ENCODE measurements around the gene DNAAF9.

DNAAF9 gene

DNA sequence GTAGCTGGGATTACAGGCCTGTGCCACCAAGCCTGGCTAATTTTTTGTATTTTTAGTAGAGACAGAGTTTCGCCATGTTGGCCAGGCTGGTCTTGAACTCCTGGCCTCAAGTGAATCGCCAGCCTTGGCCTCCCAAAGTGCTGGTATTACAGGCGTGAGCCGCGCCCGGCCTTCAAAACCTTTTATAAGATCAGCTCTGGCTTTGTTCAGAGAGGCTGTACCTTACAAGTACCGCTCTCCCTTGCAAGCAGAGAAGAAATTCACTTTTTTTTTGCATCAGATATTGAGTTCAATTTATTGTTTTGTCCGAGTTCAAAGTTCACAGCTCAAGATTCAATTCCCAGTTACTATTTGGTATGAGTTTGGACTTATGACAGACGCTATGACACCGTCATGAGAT, 1.9 kb upstream of the DNAAF9 start:
- no peak for DNase-seq

GRCh38 chr20:3407771-3408637, 535 bp upstream of the DNAAF9 start:
- DNase-seq = peak; percentile 59

- DNase-seq = no peak
These were observed 909 bp downstream of the DNAAF9 start for GRCh38 chr20:3406481-3407039.

DNA sequence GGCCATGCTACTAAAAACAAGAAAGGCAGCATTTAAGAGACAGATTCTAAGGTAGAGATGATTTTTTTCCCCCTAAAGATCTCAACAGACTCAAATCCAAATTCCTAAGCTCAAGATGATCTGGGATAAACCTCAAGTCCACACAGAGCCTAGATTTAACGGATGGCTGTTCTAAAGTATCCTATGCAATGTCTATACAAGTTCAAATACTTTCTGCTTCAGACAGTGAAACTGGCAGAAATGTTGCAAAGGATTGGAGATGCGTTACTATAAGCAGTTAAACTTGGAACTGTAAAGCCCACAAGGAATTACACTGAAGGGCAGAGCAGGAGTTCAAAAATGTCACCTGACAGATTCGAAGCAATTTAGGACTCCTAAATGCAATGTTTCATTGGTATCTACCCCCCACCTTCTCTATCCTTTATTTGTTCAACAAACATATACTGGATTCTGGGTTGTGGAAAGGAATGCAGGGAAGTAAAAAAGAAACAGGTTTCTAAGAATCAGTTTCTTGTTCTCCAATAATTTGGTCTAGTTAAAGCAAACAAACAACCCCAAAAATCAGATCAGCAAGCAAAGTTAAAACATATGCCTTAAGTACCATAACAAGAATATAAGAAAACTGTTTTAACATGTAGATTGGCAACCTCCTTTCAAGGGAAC, 1.6 kb downstream of the DNAAF9 start:
- no peak for DNase-seq

GRCh38 chr20:3405139-3405538, 2.3 kb downstream of the DNAAF9 start:
- DNase-seq = no peak

DNA sequence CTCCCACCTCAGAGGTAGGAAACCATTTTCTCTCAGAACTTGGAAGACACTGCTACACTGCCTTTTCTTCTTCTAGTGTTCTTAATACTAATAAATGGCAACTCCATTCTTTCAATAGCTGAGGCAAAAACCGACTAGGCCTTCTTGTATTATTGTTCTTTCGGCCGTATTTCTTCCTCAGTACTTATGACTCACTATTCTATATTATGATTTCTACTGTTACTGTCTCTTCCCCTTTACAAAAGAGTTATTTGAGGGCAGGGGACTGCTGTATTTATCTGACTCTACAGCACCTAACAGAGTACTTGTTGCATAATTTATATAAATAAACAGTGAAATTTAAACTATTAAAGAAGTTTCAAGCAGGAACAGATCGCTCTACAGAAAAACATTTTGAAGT, 3.1 kb downstream of the DNAAF9 start:
- no peak for DNase-seq

DNA sequence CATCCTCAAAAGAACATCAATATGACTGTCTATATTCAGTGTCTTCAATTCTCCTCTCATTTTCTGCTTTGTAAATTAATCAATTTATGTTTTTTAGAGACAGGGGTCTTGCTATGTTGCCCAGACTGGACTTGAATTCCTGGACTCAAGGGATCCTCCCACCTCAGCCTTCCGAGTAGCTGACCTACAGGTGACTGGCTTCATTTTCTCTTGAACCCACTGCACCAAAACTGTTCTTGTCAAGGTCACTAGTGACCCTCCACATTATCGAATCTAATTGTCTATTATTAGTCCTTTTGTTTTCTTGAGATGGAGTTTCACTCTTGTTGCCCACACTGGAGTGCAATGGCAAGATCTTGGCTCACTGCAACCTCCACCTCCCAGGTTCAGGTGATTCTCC, 3.7 kb downstream of the DNAAF9 start:
- DNase-seq = no peak

GRCh38 chr20:3402453-3402852, 5.0 kb downstream of the DNAAF9 start:
- DNase-seq = no peak

- no peak for DNase-seq
These were observed 7.0 kb downstream of the DNAAF9 start for GRCh38 chr20:3400260-3401155.

- DNase-seq = no peak
These were observed 8.7 kb downstream of the DNAAF9 start for GRCh38 chr20:3398681-3399252.

DNA sequence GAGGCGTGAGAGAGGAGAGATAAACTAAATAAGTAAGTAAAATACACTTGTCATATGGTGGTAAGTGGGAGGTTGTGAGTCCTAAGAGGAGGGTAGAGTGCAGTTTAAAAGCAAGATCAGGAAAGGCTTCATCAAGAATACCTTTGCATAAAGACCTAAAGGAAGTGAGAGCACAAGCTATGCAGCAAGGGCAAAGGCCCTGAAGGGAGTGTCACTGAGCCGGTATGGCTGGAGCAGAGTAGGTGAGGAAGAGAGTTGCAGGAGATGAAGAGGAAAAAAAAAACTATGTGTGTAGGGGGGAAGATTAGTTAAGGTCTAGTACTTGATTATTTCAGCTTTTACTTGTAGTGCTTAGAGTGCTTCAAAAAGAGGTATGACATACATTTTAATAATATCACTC, 11.0 kb downstream of the DNAAF9 start:
- DNase-seq = no peak

DNA sequence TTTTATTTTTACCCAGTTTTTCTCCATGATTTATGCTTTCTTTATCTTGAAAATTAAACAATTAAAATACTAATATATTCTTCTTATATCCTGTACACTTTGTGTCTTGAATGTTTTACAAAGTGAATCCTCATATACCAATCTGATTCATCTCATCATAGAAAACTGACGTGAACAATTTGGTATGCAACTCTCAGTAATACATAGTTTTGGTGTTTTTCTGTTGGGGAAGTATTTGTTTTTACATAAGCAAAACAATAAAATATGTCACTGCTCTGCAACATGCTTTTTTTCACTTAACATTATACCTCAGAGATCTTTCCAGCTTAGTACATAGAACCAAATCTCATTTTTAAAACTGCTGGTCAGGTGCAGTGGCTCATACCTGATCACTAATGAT, 14.7 kb downstream of the DNAAF9 start:
- no peak for DNase-seq

DNA sequence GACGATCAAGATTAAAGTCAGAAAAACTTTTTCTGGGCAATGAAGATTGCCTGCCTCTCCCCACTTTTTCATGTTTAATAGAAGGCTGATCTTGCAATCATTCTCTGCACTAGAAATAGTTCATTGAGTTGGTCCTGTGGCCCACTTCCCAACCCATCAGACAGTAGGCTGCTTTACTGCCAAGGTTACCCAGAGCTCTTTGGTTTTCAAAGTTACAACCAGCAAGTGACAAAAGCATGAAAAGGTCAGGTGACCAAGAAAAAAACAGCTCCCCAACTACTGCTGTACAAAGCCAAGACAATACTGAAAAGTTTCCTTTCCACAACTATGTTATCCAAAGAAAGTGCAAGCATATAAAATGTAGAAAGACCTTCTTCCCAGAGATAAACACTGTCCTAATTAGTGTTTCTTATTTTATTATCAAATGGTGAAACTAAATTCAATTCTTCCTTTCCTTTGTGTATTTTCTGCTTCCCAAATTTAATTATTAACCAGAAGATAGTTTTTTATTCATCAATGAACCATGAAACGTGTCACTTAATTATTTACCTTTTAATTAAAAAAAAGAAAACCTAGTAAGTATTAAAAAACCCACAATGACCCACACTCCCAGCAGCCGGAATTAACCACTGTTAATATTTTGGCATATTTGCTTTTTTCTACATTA, 16.6 kb downstream of the DNAAF9 start:
- DNase-seq = no peak

- no peak for DNase-seq
These were observed 23.5 kb downstream of the DNAAF9 start for GRCh38 chr20:3383878-3384495.

DNA sequence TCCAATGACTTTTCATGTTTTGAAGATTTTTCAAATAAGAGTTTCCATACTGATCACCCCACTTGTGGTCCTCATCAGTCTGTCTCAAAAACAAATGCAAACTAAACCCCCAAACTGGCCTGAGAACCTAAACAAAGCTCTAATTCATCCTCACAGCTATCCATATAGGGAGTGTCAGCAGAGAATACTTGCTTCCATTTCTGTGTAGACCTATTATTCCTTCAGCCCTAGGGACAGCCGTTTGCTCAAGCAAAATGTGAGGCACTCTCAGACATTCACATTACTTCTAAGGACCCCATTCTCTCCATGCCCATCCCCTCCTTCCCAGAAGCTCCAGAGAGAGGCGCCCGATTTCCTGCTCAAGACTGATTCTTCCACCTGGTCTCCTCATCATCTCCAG, 24.6 kb downstream of the DNAAF9 start:
- no peak for DNase-seq

- DNase-seq = no peak
These were observed 27.0 kb downstream of the DNAAF9 start for GRCh38 chr20:3380228-3381070.

DNA sequence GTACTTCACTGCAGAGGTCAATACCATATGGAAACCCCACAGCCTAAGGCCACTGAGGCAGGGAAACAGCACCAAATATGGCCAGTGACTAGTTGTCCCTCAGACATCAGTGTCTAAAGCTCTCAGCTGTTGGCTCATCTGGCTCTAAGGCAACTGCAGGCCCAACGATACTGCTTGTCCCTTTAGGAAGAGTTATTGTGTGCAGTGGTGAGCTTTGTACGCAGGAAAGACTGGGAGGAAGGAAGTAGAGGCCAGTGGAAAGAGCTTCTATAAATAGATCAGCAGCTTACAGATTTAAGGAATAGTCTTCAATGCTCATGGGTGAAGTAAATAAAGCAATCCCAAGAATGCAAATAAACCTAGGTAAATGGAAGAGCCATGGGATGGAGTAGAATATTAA, 29.3 kb downstream of the DNAAF9 start:
- DNase-seq = no peak

GRCh38 chr20:3377644-3378043, 29.8 kb downstream of the DNAAF9 start:
- no peak for DNase-seq

GRCh38 chr20:3374296-3374695, 33.2 kb downstream of the DNAAF9 start:
- DNase-seq = no peak

DNA sequence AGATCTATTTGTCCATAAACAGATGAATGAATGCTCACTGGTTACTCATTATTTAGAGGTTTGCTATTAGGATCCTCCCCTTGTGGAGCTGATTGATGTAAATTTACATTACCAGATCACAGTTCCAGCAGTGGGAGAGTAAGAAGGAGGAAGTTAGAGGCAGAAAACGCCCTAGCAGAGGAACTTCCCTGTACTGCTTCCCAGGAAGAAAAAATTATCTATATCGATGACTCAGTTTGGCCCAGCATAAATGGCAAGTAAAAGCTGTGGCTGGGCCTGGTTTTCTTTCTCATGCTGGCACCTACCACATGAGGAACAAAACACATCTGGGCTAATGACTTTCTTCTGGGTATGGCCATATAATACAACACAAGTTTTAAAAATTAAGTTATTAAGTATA, 35.7 kb downstream of the DNAAF9 start:
- DNase-seq = no peak

DNA sequence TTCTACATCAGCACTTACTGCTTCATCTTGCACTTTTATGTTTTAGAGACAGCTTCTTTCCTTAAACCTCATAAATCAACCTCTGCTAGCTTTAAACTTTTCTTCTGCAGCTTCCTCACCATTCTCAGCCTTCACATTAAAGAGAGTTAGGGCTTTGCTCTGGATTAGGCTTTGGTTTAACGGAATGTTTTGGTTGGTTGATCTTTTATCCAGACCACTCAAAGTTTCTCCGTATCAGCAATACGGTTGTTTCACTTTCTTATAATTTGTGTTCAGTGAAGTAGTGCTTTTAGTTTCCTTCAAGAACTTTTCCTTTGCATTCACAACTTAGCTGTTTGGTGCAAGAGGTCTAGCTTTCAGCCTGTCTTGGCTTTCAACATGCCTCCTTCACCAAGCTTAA, 40.4 kb downstream of the DNAAF9 start:
- DNase-seq = no peak
